Astrocyte of the spinal cord (primary cell): Measurements from ENCODE around the gene ABT1.

ENCODE experiments used
- DNase-seq: peaks from one replicate; pipeline ENCODE4 v3.0.0; 2011; ENCODE audit warnings: low read depth, low spot score
- H3K4me3 ChIP-seq: 2 replicates; pipeline ENCODE4 v1.5.1; 2011; ENCODE audit warnings: low read depth, mild to moderate bottlenecking, low read length, moderate library complexity
- CTCF ChIP-seq: IDR thresholded peaks from 2 replicates; pipeline ENCODE4 v1.5.1; 2012; ENCODE audit warnings: low read depth, mild to moderate bottlenecking, low read length, inconsistent platforms
- in situ Hi-C: cut with HindIII; loops from 2 replicates; pipeline ENCODE4 v1.10.0; 2017; ENCODE audit warnings: low sequenced_read_pairs

ABT1 gene

GRCh38 chr6:26571592-26572296, 25.0 kb upstream of the ABT1 start:
- in situ Hi-C loops = no loop called here
- peak overlapping the region; percentile 62 for H3K4me3 ChIP-seq
- peak; percentile 89 for DNase-seq
- TF ChIP-seq CTCF = no peak

GRCh38 chr6:26575494-26575939, 21.2 kb upstream of the ABT1 start:
- H3K4me3 ChIP-seq = no peak overlapping the region
- no peak for TF ChIP-seq CTCF
- DNase-seq = peak; percentile 24
- in situ Hi-C loops = no loop called here

GRCh38 chr6:26576407-26576843, 20.3 kb upstream of the ABT1 start:
- in situ Hi-C loops = no loop called here
- no peak for DNase-seq
- no peak for TF ChIP-seq CTCF
- H3K4me3 ChIP-seq = peak overlapping the region; percentile 56

GRCh38 chr6:26576929-26577719, 19.6 kb upstream of the ABT1 start:
- in situ Hi-C loops = no loop called here
- peak; percentile 79 for DNase-seq
- TF ChIP-seq CTCF = no peak
- H3K4me3 ChIP-seq = peak overlapping the region; percentile 56

GRCh38 chr6:26577720-26578072, 19.1 kb upstream of the ABT1 start:
- H3K4me3 ChIP-seq = peak overlapping the region; percentile 56
- in situ Hi-C loops = no loop called here
- DNase-seq = no peak
- no peak for TF ChIP-seq CTCF

- TF ChIP-seq CTCF = no peak
- H3K4me3 ChIP-seq = no peak overlapping the region
- no peak for DNase-seq
- in situ Hi-C loops = no loop called here
These were observed 18.5 kb upstream of the ABT1 start for GRCh38 chr6:26578279-26578678.
